Effector CD4-positive, alpha-beta T cell (primary cell): ENCODE results near the gene DCUN1D4.
"Not testable (repeated sequence)": the region's sequence is repeated elsewhere in the genome, so short reads cannot be mapped to it uniquely, and the experiment has no call there.

Experiments
- DNase-seq: peaks from one replicate; pipeline ENCODE4 v3.0.0-alpha.2; 2020

The DCUN1D4 gene

DNA sequence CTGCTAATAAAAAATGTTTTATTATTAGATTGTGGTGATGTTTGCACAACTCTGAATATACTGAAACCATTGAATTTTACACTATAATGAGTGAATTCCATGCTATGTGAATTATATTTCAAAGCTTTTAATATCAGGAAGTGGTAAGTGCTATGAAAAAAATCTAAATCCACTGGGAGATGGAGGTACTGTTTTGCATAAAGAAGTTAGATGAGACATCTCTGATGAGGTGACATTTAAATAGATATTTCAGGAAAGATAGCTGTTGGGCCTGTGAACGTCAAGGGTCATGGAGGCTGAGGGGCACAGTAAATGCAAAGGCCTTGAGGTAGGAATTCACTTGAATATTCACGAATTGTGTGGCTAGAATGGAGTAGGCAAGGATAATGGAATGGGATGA lies 12.3 kb downstream of the DCUN1D4 start:
- no peak for DNase-seq

DNA sequence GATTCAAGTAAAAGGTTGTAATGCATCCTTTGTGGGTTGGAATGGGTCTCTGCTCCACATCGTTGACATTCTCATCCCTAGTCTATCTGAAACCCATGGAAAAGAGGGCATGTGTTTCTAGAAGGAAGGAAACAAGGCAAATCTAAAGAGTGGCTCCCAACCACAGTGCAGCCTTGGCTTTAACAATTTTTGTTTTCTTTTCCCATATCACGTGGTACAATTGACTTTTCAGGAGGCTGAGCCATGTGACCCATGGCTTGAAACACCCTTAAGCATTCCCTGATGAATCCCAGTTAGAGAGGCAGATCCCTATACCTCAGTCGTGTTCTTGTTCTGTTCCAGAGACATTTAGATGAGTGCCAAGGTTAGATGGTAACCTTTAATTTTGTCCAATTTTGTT lies 12.8 kb downstream of the DCUN1D4 start:
- DNase-seq: no peak

DNA sequence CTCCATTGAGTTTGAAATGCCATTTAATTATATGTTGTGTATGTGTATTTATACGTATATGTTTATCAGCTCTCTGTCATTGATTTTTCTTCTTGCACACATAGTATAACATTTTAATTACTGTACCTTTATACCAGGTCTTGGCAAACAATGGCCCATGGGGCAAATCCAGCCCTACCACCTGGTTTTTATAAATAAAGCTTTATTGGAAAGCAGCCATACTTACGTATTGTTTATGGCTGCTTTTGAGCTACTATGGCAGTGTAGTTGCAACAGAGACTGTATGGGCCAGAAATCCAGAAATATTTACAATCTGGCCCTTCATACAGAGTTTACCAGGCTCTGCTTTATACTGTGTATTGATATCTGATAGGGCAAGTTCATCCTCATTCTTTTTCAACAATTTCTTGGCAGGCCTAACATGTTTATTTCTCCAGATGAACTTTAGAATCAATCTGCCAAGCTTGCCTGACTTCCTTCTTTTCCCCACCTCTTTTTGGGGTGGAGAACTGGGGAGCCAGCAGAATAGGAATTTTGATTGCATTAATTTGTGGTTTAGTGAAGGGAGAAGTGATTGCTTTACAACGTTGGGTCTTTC lies 15.8 kb downstream of the DCUN1D4 start:
- DNase-seq: no peak

DNA sequence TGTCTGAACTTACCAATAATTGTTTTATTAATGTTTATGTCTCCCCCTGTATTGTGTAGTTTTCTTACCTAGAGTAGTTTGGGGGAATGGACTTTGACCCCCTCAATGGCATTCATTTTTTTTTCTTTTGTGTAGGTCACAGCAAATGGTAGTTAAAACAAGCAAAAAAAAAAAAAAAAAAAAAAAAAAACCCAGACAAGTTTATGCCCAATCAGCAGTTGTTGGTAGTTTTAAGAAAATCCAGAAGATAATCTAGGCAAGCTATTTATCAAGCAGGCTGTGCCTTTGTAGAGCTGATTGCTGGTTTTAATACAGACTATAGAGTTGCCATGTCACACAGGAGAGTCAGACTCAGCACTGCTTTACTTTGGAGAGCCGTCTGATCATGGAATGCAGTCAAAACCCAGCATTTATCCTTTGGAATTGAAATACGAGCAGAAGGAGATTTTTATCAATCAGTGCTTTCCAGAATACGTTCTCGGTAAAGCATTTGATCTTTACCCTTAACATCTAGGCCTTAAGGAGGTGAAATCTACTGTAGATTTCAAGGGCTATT lies 16.6 kb downstream of the DCUN1D4 start:
- no peak for DNase-seq

DNA sequence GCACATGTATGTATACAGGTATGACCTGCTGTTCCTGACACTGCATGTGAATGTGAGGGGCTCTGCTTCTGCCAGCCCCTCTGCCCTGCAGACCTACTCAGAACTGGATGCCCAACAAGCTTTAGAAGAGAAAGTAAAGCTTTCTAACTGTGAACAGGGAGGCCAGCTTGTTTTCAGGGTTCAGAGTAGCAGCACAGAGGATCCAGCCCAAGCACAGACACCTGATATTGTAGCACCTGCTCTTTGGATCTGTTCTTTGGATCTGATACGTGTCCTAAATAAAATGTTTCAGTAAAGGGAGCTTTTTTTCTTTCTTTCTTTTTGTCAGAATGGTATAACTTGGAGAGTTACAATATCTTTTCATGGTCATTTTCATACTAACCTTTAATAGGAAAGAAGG lies 19.2 kb downstream of the DCUN1D4 start:
- DNase-seq: no peak

DNA sequence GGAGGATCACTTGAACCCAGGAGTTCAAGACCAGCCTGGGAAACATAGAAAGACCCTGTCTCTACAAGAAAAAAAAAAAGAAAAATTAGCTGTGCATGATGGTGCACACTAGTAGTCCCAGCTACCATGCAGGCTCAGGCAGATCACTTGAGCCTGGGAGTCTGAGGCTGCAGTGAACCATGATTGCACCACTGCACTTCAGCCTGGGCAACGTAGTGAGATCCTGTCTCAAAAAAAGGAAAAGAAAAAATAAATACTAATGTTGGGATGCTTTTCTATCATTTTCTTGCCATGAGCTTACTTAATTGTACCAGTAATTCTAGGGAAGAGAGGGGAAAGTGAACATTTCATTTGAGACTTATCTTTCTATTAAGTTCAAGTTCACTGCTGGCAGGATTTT lies 19.8 kb downstream of the DCUN1D4 start:
- DNase-seq: no peak

DNA sequence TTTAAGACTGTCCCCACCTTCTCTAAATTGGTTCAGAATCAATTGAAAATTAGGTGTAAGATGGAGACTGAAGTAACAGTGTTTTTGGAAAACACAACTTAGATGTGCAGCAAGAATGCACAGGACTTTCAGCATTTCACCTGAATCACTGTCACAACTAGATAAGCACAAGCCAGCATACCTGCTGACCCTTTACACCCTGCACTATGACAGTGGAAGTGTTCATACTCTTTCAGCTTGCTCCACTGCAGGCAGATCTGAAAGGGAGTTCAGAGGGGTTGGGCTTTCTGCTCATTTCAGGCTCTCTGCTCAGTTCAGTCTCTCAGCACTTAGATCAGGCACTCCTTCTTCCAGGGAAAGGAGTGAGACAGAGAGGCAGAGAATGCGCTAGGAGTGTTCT lies 22.8 kb downstream of the DCUN1D4 start:
- no peak for DNase-seq

DNA sequence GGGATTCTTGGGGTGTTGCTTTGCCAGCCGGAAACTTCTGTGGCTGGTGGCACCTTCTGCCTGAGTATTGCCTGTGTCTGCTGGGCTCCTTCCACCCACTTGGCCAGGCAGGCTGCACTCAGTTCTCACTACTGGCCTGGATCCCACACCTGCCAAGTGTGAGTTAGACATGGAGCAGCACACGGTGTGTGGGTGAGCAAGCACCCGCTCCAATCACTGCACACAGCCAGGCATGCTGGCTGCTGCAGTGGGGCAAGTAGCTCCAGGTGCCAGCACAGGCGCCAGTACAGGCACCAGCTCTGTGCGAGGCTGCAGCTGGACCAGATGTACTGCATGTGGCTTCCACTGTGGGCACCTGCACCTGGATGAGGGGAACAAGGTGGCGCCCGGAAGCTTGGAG lies 23.9 kb downstream of the DCUN1D4 start:
- DNase-seq: no peak

DNA sequence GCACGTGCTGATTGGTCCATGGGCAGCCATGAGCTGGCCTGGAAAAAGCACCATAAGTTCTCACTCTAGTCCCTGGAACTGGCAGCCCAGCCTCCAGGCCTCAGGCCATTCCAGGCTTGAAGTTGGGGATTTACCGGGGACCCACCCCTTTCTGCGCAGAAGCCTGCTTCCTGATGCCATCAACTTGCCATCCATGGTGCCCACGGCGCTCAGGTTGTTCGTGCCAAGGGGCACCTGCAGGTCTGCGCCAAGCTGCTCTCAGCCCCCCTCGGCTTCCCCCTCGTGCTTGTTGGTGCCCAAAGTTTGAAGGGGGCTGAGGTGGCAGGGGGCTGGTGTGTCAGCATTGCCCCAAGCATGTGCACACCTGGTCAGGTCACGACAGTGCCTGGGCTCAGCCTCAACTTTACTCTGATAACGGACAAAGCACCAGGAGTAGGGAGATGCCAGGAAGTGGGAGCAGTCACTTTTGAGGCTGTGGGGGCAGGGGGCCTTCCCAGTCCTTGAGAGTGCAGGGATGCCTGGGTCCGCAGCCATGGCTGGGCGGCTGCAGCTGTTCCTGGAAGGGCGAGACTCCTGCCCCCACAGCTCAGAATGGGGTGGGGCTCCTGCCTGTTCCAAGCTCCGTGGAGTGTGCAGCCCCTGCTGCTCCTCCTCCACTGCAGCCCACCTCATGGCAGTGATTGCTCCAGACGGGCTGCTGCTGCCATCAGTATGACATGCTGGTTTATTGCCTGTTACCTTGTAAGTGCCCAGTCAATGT lies 24.9 kb downstream of the DCUN1D4 start:
- no peak for DNase-seq

DNA sequence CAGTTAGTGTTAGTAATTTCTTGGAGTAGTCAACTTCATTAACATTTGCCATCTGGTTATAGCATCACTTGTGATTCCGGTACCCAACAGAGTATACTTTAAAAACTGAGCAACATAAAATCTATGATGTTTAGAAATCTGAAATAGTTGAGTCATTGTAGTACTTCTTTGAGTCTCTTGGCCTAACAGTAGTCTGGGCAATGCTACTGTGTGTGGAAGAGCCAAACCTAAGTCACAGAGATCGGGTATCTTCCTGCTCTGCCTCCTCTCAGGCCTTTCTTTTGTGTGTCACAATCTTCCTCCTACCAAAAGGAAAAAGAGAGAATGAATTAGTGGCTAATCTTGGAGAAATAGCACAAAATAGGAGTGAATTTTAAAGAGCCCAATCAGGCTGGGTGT lies 25.5 kb downstream of the DCUN1D4 start:
- no peak for DNase-seq

DNA sequence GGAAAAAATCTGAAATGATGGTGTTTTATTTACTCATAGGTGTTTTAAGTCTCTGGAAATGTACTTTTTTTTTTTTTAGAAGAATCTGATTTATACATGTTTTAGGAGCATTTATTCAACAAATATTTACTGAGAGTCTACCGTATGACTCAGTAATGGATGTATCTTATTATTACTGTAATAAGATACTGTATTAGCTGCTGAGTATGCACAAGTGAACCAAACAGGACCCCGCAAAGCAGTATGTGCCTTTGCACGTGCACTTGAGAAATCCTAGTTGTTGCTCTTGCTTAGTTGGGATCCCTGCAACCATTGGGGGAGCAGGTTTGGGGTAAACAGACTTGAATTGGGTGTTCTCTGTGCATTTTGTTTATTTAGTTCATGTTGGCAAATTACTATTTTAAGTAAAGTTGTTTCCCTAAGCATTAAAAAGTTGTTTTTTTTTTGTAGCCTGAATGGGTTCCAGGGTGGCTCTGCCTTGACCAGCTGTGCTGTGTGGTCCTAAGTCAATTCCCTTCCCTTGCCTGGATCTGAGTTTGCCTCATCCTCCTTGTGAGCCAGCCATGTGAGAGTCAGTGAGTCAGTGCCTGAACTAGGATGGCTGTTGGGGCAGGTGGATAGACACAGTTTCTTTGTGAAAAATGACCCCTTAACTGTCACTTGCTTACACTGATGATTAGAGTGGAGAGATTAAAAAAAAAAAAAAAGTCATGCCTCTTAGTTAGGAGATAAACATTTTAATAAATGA lies 27.7 kb downstream of the DCUN1D4 start:
- no peak for DNase-seq

DNA sequence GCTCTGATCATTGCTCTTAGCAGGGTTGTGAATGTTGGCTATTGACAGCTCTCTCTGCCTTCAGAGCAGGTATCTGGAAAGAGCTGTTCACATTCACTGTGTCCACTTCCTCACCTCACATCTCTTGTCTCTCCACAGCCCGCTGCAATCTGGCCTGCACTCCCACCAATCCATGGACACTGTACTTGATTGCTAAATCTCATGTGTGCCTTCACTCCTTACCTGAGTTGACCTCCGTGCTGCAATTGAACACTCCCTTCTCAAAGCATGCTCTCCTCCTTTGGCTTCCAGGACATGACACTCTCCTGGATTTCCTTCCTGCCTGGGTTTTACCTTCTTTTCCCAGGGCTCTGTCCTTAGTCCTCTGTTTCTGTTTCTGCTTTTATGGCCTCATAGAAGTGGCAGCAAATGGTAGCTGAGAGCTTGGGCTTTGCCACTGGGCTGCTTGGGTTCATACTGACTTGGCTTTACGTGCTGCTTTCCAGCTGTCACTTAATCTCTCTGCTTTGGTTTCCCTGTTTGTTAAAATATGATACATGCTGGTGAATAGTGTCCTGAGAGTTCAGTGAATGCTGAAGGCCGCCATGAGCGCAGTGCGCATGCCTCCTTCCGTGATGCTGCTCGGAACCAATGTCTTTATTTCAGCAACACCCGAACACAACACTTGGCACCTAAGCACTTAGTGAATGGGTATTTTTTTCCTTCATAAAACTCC lies 29.5 kb downstream of the DCUN1D4 start:
- DNase-seq: no peak

DNA sequence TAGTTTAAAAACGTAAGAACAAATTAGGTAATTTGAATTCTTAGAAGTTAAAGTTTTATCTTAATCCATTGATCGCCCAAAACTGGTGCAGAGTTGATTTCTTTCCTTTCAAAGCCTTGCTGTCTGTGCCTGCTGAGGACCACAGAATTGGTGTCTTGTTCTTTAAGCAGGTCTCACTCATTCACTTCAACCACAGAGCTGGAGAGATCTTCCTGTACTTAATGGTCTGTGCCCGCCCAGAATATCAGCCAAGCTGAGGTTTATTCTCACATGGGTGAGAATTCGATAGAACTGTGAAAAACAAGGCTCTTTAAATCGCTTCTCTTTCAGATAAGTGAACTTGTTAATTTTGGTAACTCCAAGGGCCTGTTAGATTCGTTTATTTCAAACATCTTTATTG lies 31.6 kb downstream of the DCUN1D4 start:
- DNase-seq: no peak

DNA sequence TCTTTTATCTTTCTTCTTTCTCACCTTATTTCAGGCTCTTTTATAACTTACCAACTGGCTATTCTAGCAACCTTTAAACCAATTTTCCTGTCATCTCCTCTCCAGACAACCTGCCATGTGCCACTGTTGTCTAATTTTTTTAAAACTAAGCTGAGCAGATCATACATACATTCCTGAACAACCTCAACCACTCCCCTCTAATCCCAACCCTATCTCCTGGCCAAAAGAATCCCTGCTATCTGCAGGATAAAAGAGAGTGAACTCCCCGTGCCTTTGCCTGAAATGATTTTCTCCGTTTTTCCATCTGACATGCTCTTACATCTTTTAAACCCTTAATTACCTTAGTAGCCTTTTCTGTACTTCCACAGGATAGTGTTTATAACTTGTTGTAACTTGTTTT lies 35.5 kb downstream of the DCUN1D4 start:
- no peak for DNase-seq

DNA sequence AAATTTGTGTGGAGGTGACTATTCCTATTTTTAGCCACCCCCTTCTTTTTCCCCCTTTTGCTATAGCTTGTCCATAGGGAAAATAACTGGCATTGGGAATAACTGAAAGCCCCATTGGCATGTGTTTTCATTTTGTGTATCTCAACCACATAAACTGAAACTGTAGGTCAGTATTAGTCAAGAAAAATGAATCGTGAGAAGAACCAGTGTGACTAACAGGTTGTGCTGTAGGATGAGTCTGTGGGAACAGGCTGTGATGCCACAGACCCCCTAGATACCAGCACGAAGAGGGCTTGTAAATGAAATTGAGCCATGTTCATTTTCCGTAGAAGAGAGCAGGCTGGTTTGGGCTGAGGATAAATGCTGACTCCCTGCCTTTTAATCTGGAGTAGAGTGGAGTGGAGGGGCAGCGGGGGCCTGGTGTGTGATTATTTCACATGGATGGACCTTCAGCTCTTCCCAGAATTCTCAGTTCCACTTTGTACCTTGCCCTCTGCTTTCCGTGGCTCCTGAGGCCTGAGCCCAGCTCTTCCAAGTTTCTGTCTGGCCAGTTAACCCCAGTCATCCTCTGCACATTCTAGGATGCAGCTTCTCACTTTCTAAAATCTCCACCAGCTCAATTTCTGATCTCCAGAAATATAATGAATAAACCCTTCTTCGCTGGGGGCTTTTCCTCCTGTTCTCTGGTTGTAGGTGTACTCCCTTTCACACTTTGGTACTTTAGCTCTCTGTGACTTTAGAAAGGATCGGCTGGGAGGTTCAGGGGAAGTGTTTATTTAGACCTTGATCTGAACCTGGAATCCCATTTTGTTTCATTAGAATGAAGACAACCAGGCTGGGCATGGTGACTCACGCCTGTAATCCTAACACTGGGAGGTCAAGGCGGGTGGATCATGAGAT lies 37.3 kb downstream of the DCUN1D4 start:
- DNase-seq: no peak

DNA sequence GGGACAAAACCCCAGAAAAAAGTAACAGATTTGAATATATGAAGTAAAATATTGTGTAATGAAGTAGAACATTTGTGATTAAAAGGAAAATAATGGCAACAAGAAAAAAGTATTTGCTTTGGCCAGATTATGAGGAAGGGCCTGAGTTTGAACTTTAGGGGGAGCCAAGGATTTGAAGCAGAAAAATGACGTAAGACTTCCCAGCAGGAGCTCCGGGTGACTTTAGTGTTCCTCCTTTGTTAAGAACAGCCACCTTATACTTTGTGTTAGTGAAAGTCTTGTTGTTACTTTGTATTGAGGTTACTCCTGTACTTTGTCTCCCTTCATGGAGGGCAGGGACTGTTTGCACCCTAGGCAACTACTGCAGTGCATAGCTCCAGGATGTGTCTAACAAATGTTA lies 41.1 kb downstream of the DCUN1D4 start:
- DNase-seq: no peak

DNA sequence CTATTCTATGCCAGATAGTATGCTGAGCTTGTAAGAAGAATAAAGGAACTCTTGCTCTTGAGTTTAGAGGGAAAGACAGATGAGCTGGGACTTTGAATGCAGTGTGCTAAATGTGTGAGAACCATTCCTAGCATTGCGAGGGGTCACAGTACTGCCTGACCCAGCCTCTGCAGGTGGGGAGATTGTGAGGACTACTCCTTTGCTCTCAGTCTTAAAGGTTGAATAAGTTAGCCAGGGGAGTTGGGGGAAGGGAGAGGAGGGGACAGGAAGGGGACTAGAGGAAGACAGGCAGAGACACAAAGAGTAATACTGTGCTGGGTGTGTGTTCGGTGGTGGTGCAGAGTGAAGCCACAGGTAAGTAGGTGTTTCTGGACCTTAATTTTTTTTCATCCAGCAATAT lies 41.7 kb downstream of the DCUN1D4 start:
- DNase-seq: no peak

DNA sequence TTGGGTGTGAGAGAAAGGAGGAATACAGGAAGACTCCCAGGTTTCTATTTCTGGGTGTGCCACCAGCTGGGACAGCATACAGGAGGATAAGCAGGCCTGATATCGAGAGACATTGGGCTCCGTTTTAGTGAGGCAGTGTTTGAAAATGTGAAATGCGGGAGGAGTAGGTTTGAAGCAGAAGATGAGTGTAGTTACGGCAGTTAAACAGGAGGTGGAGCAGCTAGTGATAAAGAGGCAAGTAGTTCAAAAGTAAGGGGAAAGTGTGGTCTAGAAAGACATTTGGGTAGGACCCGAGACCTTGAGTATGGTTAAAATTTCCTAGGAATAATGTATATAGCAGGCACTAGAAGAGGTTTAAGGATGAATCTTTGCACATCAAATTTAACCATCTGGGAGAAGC lies 42.4 kb downstream of the DCUN1D4 start:
- no peak for DNase-seq

DNA sequence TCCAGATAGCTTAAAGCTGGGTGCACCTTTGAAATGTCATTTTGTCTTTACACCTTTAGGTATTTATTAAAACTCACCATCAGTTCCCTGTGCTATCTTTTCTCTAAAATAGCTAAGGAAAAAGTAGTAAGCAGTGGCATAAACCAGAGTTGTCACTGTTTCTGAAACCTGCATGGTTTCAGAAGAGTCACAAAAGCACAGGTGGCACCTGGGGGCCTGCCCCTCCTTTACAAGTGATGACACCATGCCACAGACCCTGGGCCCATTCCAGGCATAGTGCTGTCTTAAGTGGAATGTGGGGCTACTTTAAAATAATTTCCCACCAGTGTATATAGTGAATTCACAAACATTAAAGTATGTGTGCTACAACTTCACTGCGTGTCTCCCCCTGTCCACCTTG lies 47.8 kb downstream of the DCUN1D4 start:
- no peak for DNase-seq

DNA sequence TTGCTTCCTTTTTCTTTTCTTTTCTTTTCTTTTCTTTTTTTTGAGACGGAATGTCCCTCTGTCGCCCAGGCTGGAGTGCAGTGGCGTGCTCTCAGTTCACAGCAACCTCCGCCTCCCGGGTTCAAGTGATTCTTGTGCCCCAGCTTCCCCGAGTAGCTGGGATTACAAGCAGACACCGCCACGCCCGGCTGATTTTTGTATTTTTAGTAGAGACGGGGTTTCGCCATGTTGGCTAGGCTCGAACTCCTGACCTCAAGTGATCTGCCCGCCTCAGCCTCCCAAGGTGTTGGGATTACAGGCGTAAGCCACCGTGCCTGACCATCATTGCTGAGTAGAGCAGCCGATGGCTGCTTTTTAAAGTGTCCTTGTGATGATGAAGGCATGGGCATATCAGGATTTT lies 50.4 kb downstream of the DCUN1D4 start:
- DNase-seq: not testable (repeated sequence)

DNA sequence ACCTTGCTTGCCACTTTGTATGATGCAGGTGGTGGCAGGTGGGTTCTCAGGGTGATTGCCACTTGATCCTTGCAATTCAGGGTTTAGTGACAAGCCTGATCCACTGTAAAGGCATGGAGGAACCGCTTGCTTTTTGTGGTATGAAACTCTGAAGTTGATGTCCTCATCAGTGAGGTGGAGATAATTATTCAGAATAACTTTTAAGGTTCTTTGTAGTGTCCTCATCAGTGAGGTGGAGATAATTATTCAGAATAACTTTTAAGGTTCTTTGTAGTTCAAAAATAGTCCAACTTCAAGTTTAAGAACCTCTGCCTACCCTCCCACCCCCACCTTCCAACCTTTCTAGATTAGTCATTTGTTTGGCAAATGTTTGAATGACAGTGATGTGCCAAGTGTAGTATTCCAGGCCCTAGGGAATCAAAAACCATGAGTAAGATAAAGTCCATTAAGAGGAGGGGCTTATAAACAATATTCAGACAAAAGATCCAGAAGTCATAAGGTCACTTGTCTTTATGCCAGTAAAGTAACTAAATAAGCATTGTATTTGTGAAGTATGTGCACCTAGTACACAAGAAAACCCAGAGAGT lies 51.2 kb downstream of the DCUN1D4 start:
- no peak for DNase-seq

DNA sequence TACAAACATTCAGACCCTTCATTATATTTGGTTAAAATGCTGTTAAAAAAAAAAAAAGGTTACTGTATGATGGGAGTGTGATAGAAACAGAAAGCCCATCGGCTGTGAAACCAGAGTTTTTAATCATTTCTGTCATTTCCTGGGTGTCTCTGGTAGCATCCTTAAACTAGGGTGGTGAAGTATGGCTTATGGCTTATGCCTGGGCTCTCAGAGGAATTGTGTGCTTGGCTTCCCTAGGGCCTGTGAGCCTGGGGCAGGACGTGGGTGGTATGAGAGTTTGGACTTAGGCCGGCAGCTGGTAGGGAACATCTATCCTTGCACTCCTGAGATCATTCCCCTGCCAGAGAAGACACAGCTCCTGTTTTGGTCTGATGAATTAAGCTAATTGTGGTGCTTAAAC lies 52.2 kb downstream of the DCUN1D4 start:
- DNase-seq: no peak
